NCI-H187 (cell line): ENCODE measurements around the gene NUP42.
"Not testable (repeated sequence)": the region's sequence is repeated elsewhere in the genome, so short reads cannot be mapped to it uniquely, and the experiment has no call there.

Experiments used
- DNase-seq, 2 experiments: peaks; one replicate each; lab custom pipeline; 2025; lab: John Stamatoyannopoulos, UW

Gene NUP42

GRCh38 chr7:23181684-23182553 is at the start of gene NUP42:
TSS of gene NUP42 (plus strand) at chr7:23182048. CDS start at chr7:23182086, 38 bp downstream.
- peak; percentile 91 to 94 for DNase-seq

GRCh38 chr7:23133797-23134196 is 48.1 kb upstream of the NUP42 start:
- DNase-seq: no peak

- DNase-seq: no peak
These were observed 46.1 kb upstream of the NUP42 start for GRCh38 chr7:23135755-23136154.

- no peak for DNase-seq
These were observed 45.6 kb upstream of the NUP42 start for GRCh38 chr7:23136216-23136615.

- DNase-seq: no peak
These were observed 24.2 kb upstream of the NUP42 start for GRCh38 chr7:23157679-23158078.

- no peak for DNase-seq
These were observed 23.3 kb upstream of the NUP42 start for GRCh38 chr7:23158546-23158945.

GRCh38 chr7:23161482-23161881 is 20.4 kb upstream of the NUP42 start:
- DNase-seq: no peak

- DNase-seq: no peak
These were observed 17.0 kb upstream of the NUP42 start for GRCh38 chr7:23164846-23165245.

GRCh38 chr7:23165316-23165715 is 16.5 kb upstream of the NUP42 start:
- DNase-seq: no peak

- DNase-seq: no peak
These were observed 14.2 kb upstream of the NUP42 start for GRCh38 chr7:23167691-23168090.

- DNase-seq: no peak
These were observed 13.6 kb upstream of the NUP42 start for GRCh38 chr7:23168111-23168885.

- no peak for DNase-seq
These were observed 5.9 kb upstream of the NUP42 start for GRCh38 chr7:23175938-23176337.

- DNase-seq: no peak
These were observed 1.6 kb downstream of the NUP42 start for GRCh38 chr7:23183279-23184012.

GRCh38 chr7:23184291-23184690 is 2.4 kb downstream of the NUP42 start:
- DNase-seq: no peak

GRCh38 chr7:23184709-23185359 is 3.0 kb downstream of the NUP42 start:
- DNase-seq: no peak

- no peak for DNase-seq
These were observed 4.1 kb downstream of the NUP42 start for GRCh38 chr7:23185980-23186379.

GRCh38 chr7:23191022-23191421 is 9.2 kb downstream of the NUP42 start:
- no peak for DNase-seq

- DNase-seq: not testable (repeated sequence)
These were observed 11.9 kb downstream of the NUP42 start for GRCh38 chr7:23193650-23194227.

- DNase-seq: no peak
These were observed 14.5 kb downstream of the NUP42 start for GRCh38 chr7:23196306-23196705.

- not testable (repeated sequence) for DNase-seq
These were observed 15.9 kb downstream of the NUP42 start for GRCh38 chr7:23197745-23198144.

GRCh38 chr7:23200331-23200730 is 18.5 kb downstream of the NUP42 start:
- DNase-seq: no peak

- no peak for DNase-seq
These were observed 22.4 kb downstream of the NUP42 start for GRCh38 chr7:23204241-23204640.
